Activated B cell treated with CpG ODN at 0.5 μM for 24 hours (primary cell): ENCODE results near the gene PRKAR2A. TPM values are rescaled to one million over a fixed set of nuclear protein-coding genes. Genes with fewer than 3 reads are reported as not detected.
"Not testable (repeated sequence)": the region's sequence is repeated elsewhere in the genome, so short reads cannot be mapped to it uniquely, and the experiment has no call there.

ENCODE experiments used
- ATAC-seq: fragments of 200-7000 bp; cut with Tn5 transposase; one replicate; pipeline ENCODE4 v1.10.0; 2021; ENCODE audit warnings: low read depth, mild to moderate bottlenecking, moderate library complexity
- CTCF ChIA-PET: fragments of 350-600 bp; sonication (Branson Sonifier 250); formaldehyde crosslinking; loops from one replicate; lab custom pipeline; 2021; ENCODE audit warnings: antibody characterized with exemption; lab: Charles Lee
- POLR2A ChIA-PET: fragments of 350-600 bp; sonication (Branson Sonifier 250); formaldehyde crosslinking; loops from one replicate; lab custom pipeline; 2021; ENCODE audit warnings: antibody characterized with exemption; lab: Charles Lee
- DNase-seq: peaks from one replicate; pipeline ENCODE4 v3.0.0; 2022
- H3K27ac Mint-ChIP-seq: one replicate; pipeline ENCODE4 v1.8.0; 2020; ENCODE audit warnings: mixed read lengths
- H3K27me3 Mint-ChIP-seq: one replicate; pipeline ENCODE4 v1.8.0; 2021; ENCODE audit warnings: mixed read lengths
- H3K36me3 Mint-ChIP-seq: one replicate; pipeline ENCODE4 v1.8.0; 2021; ENCODE audit warnings: low read depth, mixed read lengths
- H3K4me1 Mint-ChIP-seq: one replicate; pipeline ENCODE4 v1.8.0; 2021; ENCODE audit warnings: mixed read lengths
- H3K4me3 Mint-ChIP-seq: one replicate; pipeline ENCODE4 v1.8.0; 2020; ENCODE audit warnings: mild to moderate bottlenecking, mixed read lengths
- H3K9me3 Mint-ChIP-seq: one replicate; pipeline ENCODE4 v1.8.0; 2020; ENCODE audit warnings: mixed read lengths
- CTCF ChIP-seq: fragments of 200-600 bp; IDR thresholded peaks from one replicate; pipeline ENCODE4 v1.8.0; 2022; ENCODE audit warnings: antibody characterized with exemption, mild to moderate bottlenecking
- intact Hi-C: fragments of 100-400 bp; cut with micrococcal nuclease; formaldehyde crosslinking; loops from one replicate; pipeline ENCODE4 v1.15.1; 2024
- total RNA-seq: library from RNA; stranded (reverse); gene quantifications from 2 replicates; pipeline ENCODE4 v1.2.3, GENCODE V29; 2022

PRKAR2A gene
- total RNA-seq, 1 donor from 2014 or later: 28.0 TPM

- Mint-ChIP-seq H3K9me3 (no peaks in the 10 kb centered on the region), H3K27ac (no peak overlapping the region)
- TF ChIP-seq CTCF: no peak
Observed at GRCh38 chr3:48826451-48826850, 21.2 kb downstream of the PRKAR2A start.

GRCh38 chr3:48820612-48821324, 26.9 kb downstream of the PRKAR2A start:
- H3K9me3 Mint-ChIP-seq: no peaks in the 10 kb centered on the region
- ChIA-PET CTCF (no interaction called here), POLR2A (interaction anchor here (0.7 kb wide), 1 partner anchor 155 kb away, joined by 3 read pairs; no protein-coding TSS in a partner anchor)
- H3K36me3 Mint-ChIP-seq: peaks cover 5% of the 10 kb centered on the region
- intact Hi-C loops: no loop called here
- H3K4me1 Mint-ChIP-seq: peaks cover 5% of the 10 kb centered on the region
- TF ChIP-seq CTCF: no peak
- H3K4me3 Mint-ChIP-seq: no peak overlapping the region
- DNase-seq (no peak), ATAC-seq (no peak)
- no peak overlapping the region for H3K27ac Mint-ChIP-seq
- H3K27me3 Mint-ChIP-seq: no peaks in the 10 kb centered on the region

More at GRCh38 chr3:48826451-48826850, 21.2 kb downstream of the PRKAR2A start:
- H3K4me3 Mint-ChIP-seq: no peak overlapping the region
- peaks cover 4% of the 10 kb centered on the region for H3K36me3 Mint-ChIP-seq
- no peak for DNase-seq
- CTCF ChIA-PET: no interaction called here
- peak; percentile 94 for ATAC-seq
- H3K4me1 Mint-ChIP-seq: peaks cover 12% of the 10 kb centered on the region
- POLR2A ChIA-PET: no interaction called here
- intact Hi-C loops: no loop called here
- no peaks in the 10 kb centered on the region for H3K27me3 Mint-ChIP-seq

DNA sequence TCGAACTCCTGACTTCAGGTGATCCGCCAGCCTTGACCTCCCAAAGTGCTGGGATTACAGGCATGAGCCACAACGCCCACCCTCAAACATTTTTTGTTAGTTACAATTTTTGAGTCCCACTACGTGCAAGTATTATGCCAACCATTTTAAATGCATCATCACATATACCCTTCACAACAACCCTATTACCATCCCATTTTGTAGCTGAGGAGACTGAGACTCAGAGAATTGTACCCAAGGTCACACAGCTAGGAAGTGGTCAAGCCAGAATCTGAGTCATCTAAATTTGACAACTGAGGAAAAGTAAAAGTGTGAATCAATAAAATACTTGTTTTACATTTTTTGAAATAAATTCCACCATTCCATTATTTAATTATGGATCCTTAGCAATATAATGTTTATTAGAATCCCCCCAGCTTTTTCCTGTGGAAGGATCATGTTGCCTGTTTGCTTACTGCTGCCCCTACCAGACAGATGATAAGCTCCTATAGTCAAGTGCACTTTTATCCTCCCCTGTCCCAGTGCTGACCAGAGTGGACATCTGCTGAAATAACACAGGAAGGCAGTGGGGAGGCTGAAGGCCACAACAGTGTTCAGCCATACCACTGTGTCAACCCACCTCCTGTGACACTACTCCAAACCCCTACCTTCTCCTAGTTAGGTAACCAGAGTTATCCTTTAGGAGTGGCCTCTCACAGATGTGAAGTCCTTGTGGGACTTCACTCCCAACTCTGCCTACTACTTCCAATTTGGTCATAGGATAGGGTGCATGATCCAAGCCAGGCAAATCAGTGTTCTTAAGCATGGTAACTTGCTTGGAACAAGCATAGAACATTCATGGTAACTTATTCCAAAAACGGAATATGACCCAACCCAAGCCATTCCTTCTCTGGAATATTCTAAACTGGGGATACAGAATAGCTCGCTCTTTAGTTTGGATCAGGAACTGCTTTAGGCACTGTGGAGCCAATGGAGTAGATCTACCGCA, 28.1 kb downstream of the PRKAR2A start:
- ChIA-PET POLR2A (no interaction called here), CTCF (no interaction called here)
- no peak for DNase-seq
- Mint-ChIP-seq H3K4me3 (no peak overlapping the region), H3K27me3 (no peaks in the 10 kb centered on the region), H3K9me3 (no peaks in the 10 kb centered on the region), H3K27ac (no peak overlapping the region), H3K36me3 (peaks cover 5% of the 10 kb centered on the region), H3K4me1 (peaks cover 5% of the 10 kb centered on the region)
- TF ChIP-seq CTCF: no peak
- intact Hi-C loops: no loop called here
- ATAC-seq: no peak

DNA sequence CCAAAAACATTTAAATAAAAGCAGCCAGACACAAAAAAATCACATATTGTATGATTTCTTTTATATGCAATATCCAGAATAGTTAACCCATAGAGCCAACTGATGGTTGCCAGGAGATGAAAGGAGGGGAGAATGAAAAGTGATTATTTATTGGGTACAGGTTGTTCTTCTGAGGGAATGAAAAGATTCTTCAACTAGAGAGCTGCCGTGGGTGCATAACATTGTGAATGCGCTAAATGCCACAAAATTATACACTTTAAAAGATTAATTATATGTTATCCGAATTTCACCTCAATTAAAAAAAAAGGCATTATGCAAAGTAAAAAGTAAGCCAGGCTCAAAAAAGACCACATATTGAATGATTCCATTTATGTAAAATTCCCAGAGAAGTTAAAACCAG, 36.1 kb downstream of the PRKAR2A start:
- intact Hi-C loops: no loop called here
- Mint-ChIP-seq H3K27me3 (no peaks in the 10 kb centered on the region), H3K9me3 (no peaks in the 10 kb centered on the region), H3K36me3 (no peaks in the 10 kb centered on the region), H3K4me1 (peaks cover 27% of the 10 kb centered on the region), H3K27ac (no peak overlapping the region), H3K4me3 (no peak overlapping the region)
- CTCF ChIA-PET: no interaction called here
- DNase-seq (no peak), ATAC-seq (no peak)
- no peak for TF ChIP-seq CTCF
- POLR2A ChIA-PET: interaction anchor here (1.4 kb wide), 1 partner anchor 36 kb away, joined by 10 read pairs; the partner anchor contains the start of gene PRKAR2A

DNA sequence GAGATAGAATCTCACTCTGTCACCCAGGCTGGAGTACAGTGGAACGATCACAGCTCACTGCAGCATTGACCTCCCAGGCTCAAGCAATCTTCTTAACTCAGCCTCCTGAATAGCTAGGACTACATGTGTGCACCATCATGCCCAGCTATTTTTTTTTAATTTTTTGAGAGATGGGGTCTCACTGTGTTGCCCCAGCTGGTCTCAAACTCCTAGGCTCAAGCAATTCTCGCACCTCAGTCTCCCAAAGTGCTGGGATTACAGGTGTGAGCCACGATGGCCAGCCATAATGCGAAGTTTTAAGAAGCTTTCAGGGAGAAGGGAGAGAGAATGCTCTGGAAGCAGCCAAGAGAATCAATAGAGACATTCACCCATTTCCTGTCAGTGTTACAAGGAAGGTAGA, 42.7 kb downstream of the PRKAR2A start:
- H3K27ac Mint-ChIP-seq: no peak overlapping the region
- H3K36me3 Mint-ChIP-seq: peaks cover 11% of the 10 kb centered on the region
- H3K27me3 Mint-ChIP-seq: no peaks in the 10 kb centered on the region
- intact Hi-C loops: no loop called here
- TF ChIP-seq CTCF: no peak
- DNase-seq: no peak
- peaks cover 4% of the 10 kb centered on the region for H3K4me1 Mint-ChIP-seq
- ChIA-PET POLR2A (no interaction called here), CTCF (no interaction called here)
- no peaks in the 10 kb centered on the region for H3K9me3 Mint-ChIP-seq
- no peak for ATAC-seq
- H3K4me3 Mint-ChIP-seq: no peak overlapping the region

DNA sequence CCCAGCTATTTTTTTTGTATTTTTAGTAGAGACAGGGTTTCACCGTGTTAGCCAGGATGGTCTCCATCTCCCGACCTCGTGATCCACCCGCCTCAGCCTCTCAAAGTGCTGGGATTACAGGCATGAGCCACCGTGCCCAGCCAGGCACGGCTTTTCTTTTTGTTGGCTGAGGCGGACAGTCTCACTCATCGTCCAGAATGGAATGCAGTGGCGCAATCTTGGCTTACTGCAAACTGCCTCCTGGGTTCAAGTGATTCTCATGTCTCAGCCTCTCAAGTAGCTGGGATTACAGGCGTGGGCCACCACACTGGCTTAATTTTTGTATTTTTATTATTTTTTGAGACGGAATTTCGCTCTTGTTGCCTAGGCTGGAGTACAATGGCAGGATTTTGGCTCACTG, 46.8 kb downstream of the PRKAR2A start:
- DNase-seq, CTCF ChIA-PET, intact Hi-C loops, ATAC-seq, H3K9me3 Mint-ChIP-seq, POLR2A ChIA-PET, H3K4me1 Mint-ChIP-seq, H3K27ac Mint-ChIP-seq, H3K27me3 Mint-ChIP-seq, H3K4me3 Mint-ChIP-seq: not testable (repeated sequence)
- H3K36me3 Mint-ChIP-seq: peaks cover 11% of the 10 kb centered on the region
